Fibroblast of skin of left quadriceps (primary cell): Measurements from ENCODE around the gene LGALSL.

Experiments used
- DNase-seq, 2 experiments: peaks; one replicate each; pipeline ENCODE4 v3.0.0-alpha.2; 2013; ENCODE audit warnings: low read depth in 2 of 2

The LGALSL gene

GRCh38 chr2:64498438-64498837 lies 44.5 kb downstream of the LGALSL start:
- no peak for DNase-seq

- DNase-seq: no peak
Observed at GRCh38 chr2:64500549-64500948, 46.6 kb downstream of the LGALSL start.

- no peak for DNase-seq
Observed at GRCh38 chr2:64501946-64502345, 48.0 kb downstream of the LGALSL start.

GRCh38 chr2:64502860-64503259 lies 48.9 kb downstream of the LGALSL start:
- no peak for DNase-seq

GRCh38 chr2:64504774-64505720 lies 51.1 kb downstream of the LGALSL start:
- no peak for DNase-seq

GRCh38 chr2:64506686-64507085 lies 52.7 kb downstream of the LGALSL start:
- DNase-seq: no peak
